Stimulated activated CD8-positive, alpha-beta memory T cell treated with anti-CD3 and anti-CD28 coated beads, Interleukin-12 subunit alpha, Interleukin-12 subunit beta, amount 100 ng/mL, for 24 hours (primary cell): ENCODE measurements around the gene TAF11L6.
"Not testable (repeated sequence)": the region's sequence is repeated elsewhere in the genome, so short reads cannot be mapped to it uniquely, and the experiment has no call there.

ENCODE experiments used
- DNase-seq: peaks from one replicate; pipeline ENCODE4 v3.0.0-alpha.2; 2020; ENCODE audit errors: extremely low read depth

TAF11L6 gene

GRCh38 chr5:17528369-17528768 is at the start of gene TAF11L6:
TAF11L6 (plus strand) TSS chr5:17528669.
- DNase-seq: not testable (repeated sequence)

GRCh38 chr5:17481378-17481777 is 47.1 kb upstream of the TAF11L6 start:
- DNase-seq: no peak

DNA sequence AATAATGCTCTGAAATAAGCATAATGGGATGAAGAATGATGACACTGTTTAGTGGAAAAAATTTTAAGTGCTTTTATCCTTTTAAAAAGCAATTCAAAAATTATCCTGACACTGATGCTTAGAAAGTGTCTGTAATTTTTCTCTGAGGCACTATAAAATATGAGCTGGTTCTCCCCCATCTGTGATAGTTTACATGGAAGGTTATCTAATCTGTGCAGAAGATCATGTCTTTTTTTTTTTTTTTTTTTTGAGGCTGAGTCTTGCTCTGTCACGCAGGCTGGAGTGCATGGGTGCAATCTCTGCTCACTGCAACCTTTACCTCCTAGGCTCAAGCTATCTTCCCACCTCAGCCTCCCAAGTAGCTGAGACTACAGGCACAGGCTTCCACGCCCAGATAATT is 45.7 kb upstream of the TAF11L6 start:
- DNase-seq: no peak

DNA sequence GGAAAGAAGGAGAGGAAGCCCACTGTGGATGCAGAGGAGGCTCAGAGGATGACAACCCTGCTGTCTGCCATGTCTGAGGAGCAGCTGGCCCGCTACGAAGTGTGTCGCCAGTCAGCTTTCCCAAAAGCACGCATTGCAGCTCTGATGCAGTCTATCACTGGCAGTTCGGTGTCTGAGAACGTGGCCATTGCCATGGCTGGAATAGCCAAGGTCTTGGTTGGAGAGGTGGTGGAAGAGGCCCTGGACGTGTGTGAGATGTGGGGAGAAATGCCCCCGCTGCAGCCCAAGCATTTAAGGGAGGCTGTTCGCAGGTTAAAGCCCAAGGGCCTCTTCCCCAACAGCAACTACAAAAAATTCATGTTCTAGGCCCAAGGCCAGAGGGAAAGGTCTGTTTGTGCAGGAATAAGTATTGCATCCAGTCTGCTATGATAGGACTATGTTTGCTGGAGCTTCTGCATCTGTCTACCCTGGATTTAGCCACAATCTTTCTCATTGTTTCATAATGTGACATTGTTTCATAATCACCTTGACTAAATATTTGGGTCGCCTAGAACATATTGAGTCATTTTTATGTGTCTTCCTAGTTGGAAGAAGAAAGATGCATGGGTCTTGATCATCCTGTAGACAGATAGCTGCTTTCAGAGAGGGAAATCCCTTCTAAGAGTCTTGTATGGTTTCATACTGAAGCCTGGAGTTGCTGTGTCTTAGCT is 41.9 kb upstream of the TAF11L6 start:
- DNase-seq: not testable (repeated sequence)

GRCh38 chr5:17487174-17487512 is 41.3 kb upstream of the TAF11L6 start:
- no peak for DNase-seq

DNA sequence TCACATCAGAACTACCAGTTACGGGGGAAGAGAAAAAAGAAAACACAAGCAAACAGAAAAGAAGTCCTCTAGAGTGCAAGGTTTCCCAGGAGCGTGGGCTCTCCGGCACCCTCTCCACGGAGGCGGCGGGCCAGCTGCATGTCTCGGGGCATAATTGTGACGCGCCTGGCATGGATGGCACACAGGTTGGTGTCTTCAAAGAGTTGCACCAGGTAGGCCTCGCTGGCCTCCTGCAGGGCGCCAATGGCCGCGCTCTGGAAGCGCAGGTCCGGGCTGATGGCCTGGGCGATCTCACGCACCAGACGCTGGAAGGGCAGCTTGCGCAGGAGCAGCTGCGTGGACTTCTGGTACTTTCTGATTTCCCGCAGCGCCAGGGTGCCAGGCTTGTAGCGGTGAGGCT is 37.2 kb upstream of the TAF11L6 start:
- not testable (repeated sequence) for DNase-seq

DNA sequence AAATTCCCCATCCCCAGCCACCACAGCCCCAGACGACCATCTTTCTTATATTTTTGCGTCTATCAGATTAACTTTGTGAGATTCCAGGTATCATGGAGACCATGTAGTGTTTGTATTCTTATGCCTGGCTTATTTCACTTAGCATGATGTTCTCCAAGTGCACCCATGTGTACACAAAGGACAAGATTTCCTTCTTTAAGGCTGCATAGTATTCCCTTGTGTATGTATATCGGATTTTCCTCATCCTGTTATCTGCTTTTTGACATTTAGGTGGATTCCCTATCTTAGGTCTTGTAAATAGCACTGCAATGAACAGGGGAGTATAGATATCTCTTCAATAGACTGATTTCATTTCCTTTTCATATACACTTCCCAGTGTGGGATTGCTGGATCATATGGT is 35.7 kb upstream of the TAF11L6 start:
- DNase-seq: no peak

- no peak for DNase-seq
These were observed 31.0 kb upstream of the TAF11L6 start for GRCh38 chr5:17497446-17497845.

- DNase-seq: not testable (repeated sequence)
These were observed 30.5 kb upstream of the TAF11L6 start, which contains the start of gene TAF11L2 for GRCh38 chr5:17497931-17498330. TAF11L2 (plus strand) TSS chr5:17498231.

GRCh38 chr5:17511775-17512325 is 16.6 kb upstream of the TAF11L6 start:
- no peak for DNase-seq

DNA sequence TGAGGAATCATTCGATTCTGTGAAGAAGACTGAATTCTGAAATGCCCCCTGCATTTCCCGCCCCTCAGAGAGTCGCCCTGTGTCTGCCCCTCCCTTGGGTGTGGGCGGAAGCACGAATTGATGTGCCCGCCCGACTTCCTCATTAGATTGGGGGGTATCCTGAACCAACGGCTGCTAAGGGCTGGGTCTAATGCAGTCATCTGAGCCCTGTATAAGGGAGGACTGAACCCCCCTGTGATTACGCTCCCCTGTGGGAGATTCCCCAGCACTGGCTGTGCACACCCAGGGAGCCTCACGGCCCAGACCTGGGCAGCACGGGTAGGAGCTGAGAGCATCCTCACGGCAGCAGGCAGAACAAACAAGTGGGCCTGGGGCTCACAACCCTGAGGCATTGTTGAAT is 10.9 kb upstream of the TAF11L6 start:
- DNase-seq: peak; percentile 0

- not testable (repeated sequence) for DNase-seq
These were observed 10.4 kb upstream of the TAF11L6 start, which contains the start of gene TAF11L3 for GRCh38 chr5:17518067-17518466. TAF11L3 (plus strand) TSS chr5:17518367.

DNA sequence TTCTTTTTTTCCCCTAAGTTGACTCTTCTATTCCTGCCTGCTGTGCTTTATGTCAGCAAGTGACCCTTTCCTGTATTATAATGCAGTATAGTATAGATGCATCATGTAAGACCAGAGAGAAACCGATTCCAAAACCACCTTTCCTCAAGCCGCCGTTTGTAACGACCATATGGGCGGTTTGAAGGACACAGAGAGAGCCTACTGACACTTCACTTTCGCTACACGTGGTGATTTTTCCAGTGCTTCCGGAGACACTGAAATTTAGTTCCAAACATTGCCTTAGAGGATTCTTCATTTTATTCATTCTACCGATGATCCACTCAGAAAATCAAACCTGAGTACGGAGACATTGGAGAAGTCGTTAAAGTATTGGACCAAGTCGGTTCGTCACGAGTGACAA is 9.0 kb upstream of the TAF11L6 start:
- not testable (repeated sequence) for DNase-seq

DNA sequence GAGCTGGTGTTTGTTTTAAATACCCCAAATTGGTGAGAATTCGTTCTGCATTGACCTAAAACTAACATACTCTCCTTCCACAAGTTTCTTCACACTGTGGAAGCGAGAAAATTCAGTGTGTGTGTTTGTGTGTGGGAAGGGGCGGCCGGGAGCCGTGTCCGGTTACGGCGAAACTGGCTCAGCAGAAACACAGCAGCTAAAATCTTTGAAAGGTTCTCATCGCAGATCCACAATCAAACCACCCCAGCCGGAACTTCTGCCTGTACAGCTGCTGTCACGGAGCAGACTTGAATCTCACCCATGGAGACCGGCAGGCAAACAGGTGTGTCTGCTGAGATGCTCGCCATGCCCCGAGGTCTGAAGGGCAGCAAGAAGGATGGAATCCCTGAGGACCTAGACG is 7.0 kb upstream of the TAF11L6 start, which contains the start of gene TAF11L4:
TSS of gene TAF11L4 (plus strand) at position 301 of the 400 bp plus-strand sequence.
- DNase-seq: not testable (repeated sequence)

DNA sequence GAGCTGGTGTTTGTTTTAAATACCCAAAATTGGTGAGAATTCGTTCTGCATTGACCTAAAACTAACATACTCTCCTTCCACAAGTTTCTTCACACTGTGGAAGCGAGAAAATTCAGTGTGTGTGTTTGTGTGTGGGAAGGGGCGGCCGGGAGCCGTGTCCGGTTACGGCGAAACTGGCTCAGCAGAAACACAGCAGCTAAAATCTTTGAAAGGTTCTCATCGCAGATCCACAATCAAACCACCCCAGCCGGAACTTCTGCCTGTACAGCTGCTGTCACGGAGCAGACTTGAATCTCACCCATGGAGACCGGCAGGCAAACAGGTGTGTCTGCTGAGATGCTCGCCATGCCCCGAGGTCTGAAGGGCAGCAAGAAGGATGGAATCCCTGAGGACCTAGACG is 3.5 kb upstream of the TAF11L6 start, which contains the start of gene TAF11L5:
TSS of gene TAF11L5 (plus strand) at position 301 of the 400 bp plus-strand sequence.
- DNase-seq: not testable (repeated sequence)

DNA sequence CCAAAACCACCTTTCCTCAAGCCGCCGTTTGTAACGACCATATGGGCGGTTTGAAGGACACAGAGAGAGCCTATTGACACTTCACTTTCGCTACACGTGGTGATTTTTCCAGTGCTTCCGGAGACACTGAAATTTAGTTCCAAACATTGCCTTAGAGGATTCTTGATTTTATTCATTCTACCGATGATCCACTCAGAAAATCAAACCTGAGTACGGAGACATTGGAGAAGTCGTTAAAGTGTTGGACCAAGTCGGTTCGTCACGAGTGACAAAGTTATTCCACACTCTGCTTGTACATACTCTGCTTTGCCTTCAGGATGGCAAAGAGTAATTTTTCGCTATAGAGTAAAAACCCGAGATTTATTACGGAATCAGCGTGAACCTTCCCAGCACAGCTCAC is 2.0 kb upstream of the TAF11L6 start:
- not testable (repeated sequence) for DNase-seq
